GM18909 (cell line): ENCODE data around the gene COMMD1.
"Not testable (repeated sequence)": the region's sequence is repeated elsewhere in the genome, so short reads cannot be mapped to it uniquely, and the experiment has no call there.

ENCODE experiments used
- ATAC-seq: cut with Tn5 transposase; IDR thresholded peaks from one replicate; pipeline ENCODE4 v1.9.1; 2021; ENCODE audit warnings: mild to moderate bottlenecking; ENCODE audit not compliant: unreplicated experiment, poor library complexity

Gene COMMD1

DNA sequence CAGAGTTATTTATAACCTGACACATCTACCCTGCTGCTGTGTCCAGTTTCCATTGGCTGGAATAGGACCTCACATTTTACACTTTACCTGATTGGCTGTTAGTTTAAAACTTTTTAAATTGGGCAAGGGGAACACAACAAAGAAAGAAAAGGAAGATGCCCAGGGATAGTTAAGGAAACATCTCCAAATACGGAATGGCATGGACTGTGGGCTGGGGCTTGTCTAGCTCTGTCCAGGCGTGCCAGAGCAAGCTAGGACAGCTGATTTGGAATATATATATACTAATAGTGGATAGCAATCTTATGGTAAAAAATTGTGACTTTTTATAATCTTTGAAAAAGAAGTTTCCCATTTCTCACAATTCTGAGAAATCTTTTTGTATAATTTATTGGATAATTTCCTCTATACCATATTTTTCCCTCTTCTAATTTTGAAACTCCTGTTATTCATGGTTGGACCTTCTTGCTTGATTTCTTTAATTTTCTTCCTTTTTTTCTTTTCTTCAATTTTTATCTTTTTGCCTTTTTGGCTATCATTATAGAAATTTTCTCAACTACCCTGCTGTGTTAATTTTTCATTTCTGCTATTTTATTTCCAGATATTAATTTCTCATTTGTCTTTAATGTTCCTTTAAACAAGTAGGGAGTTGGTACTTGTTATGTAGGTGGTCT is 55.9 kb downstream of the COMMD1 start:
- ATAC-seq: no peak

DNA sequence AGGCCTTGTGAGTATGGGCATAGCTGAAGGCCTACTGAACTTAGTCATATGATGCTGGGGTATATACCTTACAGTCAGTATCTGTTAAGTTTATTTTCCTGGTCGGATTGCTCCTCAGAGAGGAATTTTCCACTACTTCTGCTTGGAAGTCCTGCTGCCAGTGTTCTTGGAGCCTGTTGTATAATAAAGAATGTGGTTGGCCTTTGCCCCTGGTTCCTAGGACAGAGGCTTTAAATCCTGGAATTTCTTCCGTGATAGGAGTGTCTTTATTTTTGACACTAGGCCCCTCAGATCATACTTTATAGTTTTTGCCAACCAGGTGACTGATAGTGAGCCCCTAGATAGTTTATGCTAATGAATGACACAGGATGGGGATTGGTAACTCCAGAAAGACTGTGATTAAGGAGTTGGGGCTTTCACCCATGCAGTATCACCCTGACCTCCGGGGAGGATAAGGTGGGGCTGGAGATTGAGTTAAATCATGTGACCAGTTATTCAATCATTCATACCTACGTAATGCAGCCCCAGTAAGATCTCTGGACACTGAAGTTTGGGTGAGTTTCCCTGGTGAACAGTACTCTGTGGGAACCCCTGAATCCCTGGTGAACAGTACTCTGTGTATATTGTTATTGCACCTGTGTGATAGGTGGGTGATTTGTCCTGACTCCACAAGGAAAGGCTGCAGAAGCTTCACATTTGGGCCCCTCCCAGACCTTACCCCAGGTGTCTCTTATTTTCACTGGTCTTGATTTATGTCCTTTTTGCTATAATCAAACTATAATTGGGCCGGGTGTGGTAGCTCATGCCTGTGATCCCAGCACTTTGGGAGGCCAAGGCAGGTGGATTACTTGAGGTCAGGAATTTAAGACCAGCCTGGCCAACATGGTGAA is 56.9 kb downstream of the COMMD1 start:
- ATAC-seq: no peak

DNA sequence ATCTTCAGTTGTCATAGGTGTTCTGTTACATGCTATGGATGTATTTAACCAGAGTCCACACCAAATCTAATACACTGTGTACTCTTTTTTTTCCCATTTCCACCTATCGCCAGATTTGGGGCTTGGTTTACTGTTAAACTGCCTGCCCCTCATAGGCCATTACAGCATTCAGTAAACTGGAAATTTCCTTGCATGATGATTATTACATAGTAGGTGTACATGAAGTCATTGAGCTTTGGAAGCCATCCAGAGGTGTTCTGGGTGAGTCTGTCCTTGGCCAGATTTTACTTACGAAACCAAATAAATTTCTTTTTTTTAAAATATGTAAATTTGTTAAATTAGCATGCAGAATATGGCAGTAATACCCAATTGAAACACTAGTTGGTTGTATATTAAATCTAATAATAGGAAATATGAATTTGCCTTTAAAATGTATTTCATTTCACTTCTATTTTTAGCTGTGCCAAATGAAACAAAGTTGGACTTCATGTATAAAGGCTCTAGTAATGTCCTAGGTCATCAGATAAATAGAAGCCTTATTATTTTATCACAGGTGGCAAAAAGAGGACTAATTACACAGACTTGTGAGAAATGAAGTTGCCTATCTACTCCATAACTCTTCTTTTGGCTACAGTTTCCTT is 60.7 kb downstream of the COMMD1 start:
- ATAC-seq: no peak

DNA sequence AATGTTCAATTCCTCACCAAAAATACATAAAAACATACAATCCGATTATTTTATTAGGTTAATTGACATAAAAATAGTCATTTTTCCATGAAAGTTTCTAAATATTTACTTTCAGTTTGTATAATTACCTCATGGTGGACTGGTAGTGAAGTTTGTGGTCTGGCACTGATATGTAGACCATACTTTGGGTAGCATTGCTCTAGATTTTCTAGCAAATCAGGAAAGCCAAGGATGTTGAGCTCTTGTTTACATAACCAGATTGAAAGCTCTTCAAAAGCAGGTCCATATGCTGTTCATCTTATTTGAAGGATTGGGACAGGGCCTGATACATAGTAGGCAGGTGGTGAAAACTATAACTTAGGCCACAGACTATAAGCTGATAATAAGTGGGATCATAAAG is 61.8 kb downstream of the COMMD1 start:
- no peak for ATAC-seq

DNA sequence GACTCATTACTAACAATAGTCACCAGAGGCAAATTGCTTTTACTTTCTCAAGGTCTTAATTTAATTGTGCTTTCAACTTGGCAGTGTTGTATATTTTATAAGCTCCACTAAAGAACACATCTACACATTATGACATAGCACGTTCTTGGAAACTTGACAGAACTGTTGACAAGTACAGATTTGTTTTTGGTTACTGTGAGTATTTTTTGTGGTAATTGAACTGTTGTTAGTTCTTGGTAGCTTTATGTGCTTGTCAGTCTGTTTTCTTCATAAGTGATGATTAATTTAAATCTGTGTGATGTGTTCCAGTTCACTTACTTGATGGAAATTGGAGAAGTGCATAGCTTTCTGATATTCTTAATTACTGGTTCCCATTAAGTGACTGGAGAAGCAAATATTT is 63.9 kb downstream of the COMMD1 start:
- no peak for ATAC-seq

DNA sequence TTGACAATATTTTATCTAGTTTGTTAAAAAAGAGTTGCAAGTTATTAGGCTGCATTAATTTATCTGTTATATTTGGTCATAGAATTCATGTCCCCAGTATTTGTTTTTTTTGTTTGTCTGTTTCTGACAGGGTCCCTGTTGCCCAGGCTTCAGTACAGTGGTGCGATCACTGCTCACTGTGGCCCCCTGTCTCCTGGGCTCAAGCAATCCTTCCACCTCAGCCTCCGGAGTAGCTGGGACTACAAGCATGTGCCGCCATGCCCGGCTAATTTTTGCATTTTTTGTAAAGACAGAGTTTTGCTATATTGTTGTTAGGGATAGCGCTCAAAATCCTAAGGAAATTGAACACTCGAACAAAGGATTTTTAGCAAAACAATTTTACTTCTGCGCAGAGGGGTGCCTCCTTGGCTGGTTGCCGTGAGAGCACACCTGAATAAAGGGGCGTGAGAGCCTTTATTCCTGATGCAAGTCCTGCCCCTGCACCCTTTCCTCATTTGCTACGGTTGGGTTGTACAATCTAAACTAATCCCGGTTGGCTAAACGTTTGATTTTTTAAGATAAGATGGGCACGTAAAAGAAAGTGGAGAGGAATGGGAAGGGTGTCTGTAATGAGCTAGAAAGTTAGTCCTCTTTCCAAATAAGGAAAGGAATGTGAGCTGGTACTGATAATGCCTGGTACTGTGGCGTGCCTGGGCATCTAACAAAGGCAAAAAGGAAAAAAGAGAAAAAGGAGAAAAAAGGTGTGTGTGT is 65.5 kb downstream of the COMMD1 start:
- no peak for ATAC-seq

DNA sequence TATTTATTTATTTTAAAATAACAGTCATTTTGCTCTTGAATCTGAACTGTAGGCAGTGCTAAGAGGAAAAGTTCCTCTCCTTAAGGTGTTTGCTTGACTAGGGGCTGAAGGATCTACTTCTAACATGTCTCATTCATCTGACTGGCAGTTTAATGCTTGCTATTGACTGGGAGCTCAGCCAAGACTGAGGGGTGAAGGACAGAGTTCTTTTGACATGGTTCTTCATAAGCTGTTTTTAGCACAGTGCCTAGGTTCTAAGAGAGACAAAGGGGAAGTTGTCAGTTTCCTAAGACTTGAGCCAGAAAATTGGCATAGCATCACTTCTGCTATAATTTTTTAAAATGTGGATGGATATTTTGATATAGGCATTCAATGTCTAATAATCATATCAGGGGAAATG is 73.0 kb downstream of the COMMD1 start:
- no peak for ATAC-seq

DNA sequence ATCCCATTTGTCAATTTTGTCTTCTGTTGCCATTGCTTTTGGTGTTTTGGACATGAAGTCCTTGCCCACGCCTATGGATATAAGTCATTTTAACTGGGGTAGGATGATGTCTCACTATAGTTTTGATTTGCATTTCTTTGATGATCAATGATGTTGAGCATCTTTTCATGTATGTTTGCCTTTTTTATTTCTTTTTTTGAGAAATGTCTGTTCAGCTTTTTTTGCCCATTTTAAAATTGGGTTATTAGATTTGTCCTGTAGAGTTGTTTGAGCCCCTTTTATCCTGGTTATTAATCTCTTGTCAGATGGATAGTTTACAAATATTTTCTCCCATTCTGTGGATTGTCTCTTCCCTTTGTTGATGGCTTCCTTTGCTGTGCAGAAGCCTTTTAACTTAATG is 75.3 kb downstream of the COMMD1 start:
- ATAC-seq: no peak

DNA sequence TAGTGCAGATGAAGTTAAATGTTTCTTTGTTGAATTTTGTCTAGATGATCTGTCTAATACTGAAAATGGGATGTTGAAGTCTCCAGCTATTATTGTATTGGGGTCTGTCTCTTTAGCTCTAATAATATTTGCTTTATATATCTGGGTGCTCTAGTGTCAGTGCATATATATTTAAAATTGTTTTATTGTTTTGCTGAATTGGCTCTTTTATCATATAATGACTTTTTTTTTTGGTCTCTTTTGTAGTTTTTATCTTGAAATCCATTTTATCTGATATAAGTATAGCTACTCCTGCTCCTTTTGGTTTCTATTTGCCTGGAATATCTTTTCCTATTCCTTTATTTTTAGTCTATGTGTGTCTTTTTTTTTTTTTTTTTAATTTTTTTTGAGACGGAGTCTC is 79.2 kb downstream of the COMMD1 start:
- ATAC-seq: no peak

DNA sequence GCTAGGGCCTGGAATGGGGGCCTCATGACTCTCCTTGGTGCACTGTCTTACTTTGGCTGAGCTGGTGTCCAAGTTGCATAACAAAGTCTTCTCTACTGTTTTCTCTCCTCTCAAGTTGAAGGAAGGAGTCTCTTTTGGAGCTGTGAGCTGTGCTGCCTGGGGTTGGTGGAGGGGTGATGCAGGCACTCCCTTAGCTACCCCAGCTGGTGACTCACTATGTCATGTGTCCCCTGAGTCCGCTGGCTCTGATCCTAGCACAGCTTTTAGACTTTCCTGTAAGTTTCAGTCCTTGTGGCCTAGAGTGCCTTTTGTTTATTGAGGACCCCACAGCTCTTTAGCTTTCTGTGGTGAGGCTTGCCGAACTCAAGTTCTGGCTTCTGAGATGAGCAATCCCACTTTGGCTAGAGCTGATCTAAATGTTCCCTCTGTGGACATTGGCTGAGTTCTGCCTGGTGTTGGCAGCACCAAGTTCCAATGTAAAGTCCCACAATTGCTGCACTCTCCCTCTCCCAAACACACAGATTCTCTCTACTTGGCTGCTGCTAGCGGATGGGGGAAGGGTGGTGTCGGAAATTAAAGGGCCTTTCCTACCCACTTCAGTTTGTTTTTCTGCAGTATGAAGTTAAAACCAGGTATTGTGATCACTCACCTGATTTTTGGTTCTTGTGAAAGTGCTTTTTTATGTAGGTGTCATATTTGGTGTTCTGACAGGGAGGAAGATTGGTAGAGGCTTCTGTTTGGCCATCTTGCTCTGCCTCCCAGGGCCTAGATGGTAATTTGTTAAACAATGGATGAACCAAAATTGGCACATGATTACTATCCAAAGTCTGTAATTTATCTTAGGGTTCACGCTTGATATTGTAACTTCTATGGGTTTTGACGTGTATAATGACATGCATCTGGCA is 83.2 kb downstream of the COMMD1 start:
- no peak for ATAC-seq

DNA sequence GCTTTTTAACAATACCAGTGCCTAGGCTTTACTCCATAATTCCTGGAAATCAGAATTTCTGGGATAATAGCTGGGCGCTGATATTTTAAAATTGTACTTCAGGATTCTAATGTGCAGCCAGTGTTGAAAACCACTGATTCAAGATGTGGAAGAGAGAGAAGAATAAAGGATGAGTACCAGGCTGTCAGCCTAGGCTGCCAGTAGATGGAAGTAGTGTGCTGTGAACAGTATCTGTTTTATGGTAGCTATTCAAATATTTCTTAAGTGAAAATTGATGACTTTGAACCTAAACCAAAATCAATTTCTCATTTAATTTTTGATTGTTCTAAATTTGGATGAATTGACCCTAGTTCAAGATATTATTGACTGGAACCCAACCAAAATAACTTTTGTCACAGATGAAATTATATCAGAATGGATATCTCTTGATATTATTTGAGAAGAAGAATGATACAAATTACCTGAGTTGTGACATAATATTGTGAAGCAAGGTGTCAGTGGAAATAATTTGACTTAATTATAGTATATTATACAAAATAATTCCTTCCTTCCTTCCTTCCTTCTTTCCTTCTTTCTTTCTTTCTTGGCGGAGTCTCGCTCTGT is 88.0 kb downstream of the COMMD1 start:
- no peak for ATAC-seq

DNA sequence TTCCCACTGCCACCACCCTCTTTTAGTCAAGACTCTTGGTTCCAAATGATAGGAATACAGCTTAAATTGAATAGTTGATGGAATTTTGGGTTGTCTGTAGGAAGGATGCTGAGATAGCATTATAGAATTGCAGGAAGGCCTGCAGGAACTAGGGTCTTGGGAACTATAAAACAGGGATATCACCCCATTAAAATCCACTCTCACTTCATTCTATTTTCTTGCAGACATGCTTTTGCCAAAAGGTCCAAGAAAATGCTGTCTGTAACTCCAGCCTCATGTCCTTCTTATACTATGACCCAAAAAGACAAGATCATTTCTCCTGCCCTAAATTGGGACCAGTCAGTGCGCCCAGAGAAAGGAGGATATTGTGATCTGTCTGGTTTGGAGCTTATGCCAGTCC is 89.1 kb downstream of the COMMD1 start:
- no peak for ATAC-seq

DNA sequence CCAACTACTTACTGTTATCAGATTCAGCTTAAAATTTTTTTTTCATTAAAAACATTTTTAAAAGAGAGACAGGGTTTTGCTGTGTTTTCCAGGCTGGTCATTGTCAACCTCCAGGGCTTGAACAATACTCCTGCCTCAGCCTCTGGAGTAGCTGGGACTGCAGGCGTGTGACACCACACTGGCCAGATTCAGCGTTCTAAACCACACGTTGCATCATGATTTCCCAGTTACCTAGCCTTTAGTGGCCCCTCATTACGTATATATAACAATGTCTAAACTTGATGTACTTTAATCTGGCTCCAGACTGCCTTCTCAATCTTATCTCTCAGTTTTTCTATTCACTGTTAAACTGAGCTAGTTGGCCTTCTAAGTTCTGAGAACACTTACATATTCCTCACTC is 89.6 kb downstream of the COMMD1 start:
- ATAC-seq: peak; percentile 20

DNA sequence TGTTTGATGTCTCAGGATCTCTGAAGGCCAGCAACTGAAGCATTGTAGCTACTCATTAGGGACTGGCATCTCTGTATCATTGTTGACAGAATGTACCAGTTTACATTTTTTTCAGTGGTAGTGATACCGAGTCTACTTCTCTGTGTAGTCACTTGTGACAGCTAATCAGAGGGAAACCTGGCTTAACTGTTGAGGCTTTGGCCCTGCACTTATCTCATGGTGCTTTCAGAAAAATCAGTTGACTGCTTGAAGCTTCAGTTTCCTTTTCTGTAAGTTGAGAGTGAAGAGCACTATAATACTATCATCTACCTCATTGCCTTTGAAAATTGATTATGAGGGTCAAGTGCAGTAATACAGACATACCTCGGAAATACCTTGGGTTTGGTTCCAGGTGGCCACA is 90.0 kb downstream of the COMMD1 start:
- peak; percentile 81 for ATAC-seq

DNA sequence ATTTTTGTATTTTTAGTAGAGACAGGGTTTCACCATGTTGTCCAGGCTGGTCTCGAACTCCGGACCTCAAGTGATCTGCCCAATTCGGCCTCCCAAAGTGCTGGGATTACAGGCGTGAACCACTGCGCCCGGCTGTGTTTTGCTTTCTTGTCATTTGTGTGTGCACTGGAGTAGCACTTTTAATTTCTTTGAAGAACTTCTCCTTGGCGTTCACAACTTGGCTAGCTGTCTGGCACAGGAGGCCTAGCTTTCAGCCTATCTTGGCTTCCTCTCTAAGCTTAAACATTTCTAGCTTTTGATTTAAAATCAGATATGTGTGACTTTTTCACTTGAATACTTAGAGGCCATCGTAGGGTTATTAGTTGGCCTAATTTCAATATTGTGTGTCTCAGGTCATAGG is 93.0 kb downstream of the COMMD1 start:
- ATAC-seq: no peak

DNA sequence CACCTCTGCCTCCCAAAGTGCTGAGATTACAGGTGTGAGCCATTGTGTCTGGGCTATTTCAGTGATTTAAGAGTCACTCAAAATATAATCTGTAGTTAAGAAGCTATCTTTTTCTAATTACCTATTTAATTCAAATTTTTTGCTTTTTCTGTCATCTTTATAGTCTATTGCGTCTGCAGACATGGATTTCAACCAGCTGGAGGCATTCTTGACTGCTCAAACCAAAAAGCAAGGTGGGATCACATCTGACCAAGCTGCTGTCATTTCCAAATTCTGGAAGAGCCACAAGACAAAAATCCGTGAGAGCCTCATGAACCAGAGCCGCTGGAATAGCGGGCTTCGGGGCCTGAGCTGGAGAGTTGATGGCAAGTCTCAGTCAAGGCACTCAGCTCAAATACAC is 95.1 kb downstream of the COMMD1 start:
- ATAC-seq: no peak

DNA sequence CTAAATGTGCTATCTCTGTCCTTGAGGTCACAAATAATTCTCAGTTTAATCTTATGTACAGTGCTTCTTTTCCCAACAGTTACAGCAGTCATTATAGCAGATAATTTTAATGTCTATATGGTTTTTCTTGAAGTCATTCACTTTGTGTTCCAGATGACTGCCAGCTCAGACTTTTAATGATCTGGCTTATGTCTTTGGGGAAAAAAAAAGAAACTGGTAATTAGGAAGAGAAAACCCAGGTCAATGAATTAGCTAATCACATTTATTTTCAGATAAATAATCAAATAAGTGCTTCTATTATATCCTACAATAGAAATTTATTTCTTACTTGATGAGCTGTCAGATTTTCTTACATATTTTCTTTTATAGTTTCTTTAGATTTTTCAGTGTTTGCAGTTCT is 96.0 kb downstream of the COMMD1 start:
- no peak for ATAC-seq

DNA sequence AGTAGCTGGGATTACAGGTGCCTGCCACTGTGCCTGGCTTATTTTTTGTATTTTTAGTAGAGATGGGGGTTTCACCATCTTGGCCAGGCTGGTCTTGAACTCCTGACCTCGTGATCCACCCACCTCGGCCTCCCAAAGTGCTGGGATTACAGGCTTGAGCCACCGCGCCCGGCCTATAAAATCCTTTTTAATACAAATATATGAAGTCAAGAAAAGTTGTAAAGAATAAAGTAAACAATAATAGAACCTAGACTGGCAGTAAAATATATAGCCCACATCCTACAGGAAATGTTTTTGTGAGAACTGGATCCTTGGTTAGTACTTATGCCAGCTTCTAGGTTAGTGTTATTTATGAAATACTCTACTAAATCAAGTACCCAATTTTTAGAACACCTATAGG is 99.0 kb downstream of the COMMD1 start:
- ATAC-seq: not testable (repeated sequence)

DNA sequence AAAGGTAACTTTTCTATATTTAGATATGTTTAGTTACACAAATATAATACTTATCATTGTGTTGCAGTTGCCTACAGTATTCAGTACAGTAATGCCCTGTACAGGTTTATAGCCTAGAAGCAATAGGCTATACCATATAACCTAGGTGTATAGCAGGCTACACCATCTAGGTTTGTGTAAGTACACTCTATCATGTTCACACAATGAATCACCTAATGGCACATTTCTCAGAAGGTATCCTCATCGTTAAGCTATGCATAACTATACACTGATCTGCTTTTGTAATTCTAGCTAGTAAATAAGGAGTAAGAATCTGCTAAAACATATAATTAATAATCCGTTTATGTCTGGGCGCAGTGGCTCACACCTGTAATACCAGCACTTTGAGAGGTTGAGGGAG is 102.1 kb downstream of the COMMD1 start:
- no peak for ATAC-seq
